ENCODE measurements around the gene AGPAT2. TPM values are rescaled to one million over a fixed set of nuclear protein-coding genes. Genes with fewer than 3 reads are reported as not detected.

The AGPAT2 gene
- total RNA-seq, 1 donor from 2014 or later, result 30.8 TPM

DNA sequence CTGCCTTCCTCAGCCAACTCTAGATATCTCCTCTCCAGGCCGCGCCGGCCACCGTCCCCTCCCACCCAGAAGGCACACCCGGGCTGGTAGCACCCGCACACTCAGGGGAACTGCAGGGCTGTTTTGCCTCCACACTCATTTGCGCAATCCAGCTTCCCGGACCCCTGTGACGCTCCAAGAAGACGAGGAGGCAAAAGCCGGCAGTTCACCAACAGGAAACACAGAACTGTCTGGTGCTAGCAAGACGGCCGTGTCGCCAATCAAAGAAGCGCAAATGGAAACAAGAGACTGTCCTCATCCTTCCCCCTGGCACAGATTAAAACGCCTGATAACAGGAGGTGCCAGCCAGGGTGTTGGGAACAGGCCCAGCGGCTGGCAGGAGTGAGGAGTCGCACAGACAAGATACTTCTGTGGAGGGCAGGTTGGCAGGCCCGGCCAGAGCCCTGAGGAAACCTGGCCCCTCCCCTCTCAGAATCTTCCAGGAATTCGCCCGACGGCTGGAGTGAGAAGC, 7.8 kb downstream of the AGPAT2 start:
- TF ChIP-seq, protein P1, sequence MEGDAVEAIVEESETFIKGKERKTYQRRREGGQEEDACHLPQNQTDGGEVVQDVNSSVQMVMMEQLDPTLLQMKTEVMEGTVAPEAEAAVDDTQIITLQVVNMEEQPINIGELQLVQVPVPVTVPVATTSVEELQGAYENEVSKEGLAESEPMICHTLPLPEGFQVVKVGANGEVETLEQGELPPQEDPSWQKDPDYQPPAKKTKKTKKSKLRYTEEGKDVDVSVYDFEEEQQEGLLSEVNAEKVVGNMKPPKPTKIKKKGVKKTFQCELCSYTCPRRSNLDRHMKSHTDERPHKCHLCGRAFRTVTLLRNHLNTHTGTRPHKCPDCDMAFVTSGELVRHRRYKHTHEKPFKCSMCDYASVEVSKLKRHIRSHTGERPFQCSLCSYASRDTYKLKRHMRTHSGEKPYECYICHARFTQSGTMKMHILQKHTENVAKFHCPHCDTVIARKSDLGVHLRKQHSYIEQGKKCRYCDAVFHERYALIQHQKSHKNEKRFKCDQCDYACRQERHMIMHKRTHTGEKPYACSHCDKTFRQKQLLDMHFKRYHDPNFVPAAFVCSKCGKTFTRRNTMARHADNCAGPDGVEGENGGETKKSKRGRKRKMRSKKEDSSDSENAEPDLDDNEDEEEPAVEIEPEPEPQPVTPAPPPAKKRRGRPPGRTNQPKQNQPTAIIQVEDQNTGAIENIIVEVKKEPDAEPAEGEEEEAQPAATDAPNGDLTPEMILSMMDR (IDR thresholded peaks at IDR 0.05; ENCODE audit: insufficient read depth, low read depth, low read length), result no peak
- TF ChIP-seq EZH2 (IDR thresholded peaks at IDR 0.05; ENCODE audit: insufficient read depth, low read length), result no peak
- DNase-seq (ENCODE audit: low read depth) (no peak), FAIRE-seq (no peak)
- H3K27me3 Mint-ChIP-seq (ENCODE audit: low read depth, unreplicated experiment), result peaks cover 2% of the 10 kb centered on the region
- Histone ChIP-seq H3K36me3 (ENCODE audit: insufficient read depth, low read length) (no peaks in the 10 kb centered on the region), H3K4me1 (ENCODE audit: insufficient read depth, low read length) (no peaks in the 10 kb centered on the region), H3K9me3 (ENCODE audit: insufficient read depth, low read depth, low read length) (no peaks in the 10 kb centered on the region), H3K9ac (ENCODE audit: low read length) (no peak overlapping the region), H3K4me2 (ENCODE audit: low read length) (no peak overlapping the region), H3K27me3 (ENCODE audit: insufficient read depth, low read length) (no peaks in the 10 kb centered on the region), H3K79me2 (ENCODE audit: insufficient read depth, low read length) (peaks cover 10% of the 10 kb centered on the region), H4K20me1 (ENCODE audit: insufficient read depth, low read length) (peaks cover 49% of the 10 kb centered on the region), H3K27ac (ENCODE audit: low read depth, low read length) (no peak overlapping the region), H2AFZ (ENCODE audit: low read depth, low read length) (no peak overlapping the region), H3K4me3 (ENCODE audit: insufficient read depth, low read depth, low read length) (no peak overlapping the region)
- H3K36me3 Mint-ChIP-seq (ENCODE audit: low read depth, unreplicated experiment), result no peaks in the 10 kb centered on the region
- H3K4me1 Mint-ChIP-seq (ENCODE audit: low read depth, unreplicated experiment), result no peaks in the 10 kb centered on the region
- no peaks in the 10 kb centered on the region for H3K9me3 Mint-ChIP-seq (ENCODE audit: unreplicated experiment)
- no peak overlapping the region for H3K4me3 Mint-ChIP-seq (ENCODE audit: unreplicated experiment)
- H3K27ac Mint-ChIP-seq (ENCODE audit: unreplicated experiment), result no peak overlapping the region

DNA sequence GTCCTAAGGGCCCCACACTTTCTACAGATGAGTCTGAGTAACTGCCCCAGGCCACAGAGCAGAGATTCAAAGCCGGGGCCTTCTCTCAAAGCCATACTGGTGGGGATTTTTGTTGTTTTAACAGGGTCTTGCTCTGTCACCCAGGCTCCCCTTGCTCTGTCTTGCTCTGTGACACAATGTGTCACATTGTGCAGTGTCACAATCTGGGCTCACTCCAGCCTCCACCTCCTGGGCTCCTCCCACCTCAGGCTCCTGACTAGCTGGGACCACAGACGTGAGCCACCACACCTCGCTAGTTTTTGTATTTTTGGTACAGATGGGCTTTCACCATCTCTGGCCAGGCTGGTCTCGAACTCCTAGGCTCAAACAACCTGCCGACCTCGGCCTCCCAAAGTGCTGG, 8.6 kb downstream of the AGPAT2 start:
- no peaks in the 10 kb centered on the region for H3K36me3 ChIP-seq (ENCODE audit: insufficient read depth, low read length)
- TF ChIP-seq, protein P1 (IDR thresholded peaks at IDR 0.05; ENCODE audit: insufficient read depth, low read depth, low read length), result no peak
- TF ChIP-seq EZH2 (IDR thresholded peaks at IDR 0.05; ENCODE audit: insufficient read depth, low read length), result no peak
- H3K9me3 ChIP-seq (ENCODE audit: insufficient read depth, low read depth, low read length), result no peaks in the 10 kb centered on the region
- no peaks in the 10 kb centered on the region for H3K27me3 ChIP-seq (ENCODE audit: insufficient read depth, low read length)
- H2AFZ ChIP-seq (ENCODE audit: low read depth, low read length), result no peak overlapping the region
- FAIRE-seq (no peak), DNase-seq (ENCODE audit: low read depth) (no peak)
- H3K4me1 ChIP-seq (ENCODE audit: insufficient read depth, low read length), result no peaks in the 10 kb centered on the region
- Mint-ChIP-seq H3K36me3 (ENCODE audit: low read depth, unreplicated experiment) (no peaks in the 10 kb centered on the region), H3K27me3 (ENCODE audit: low read depth, unreplicated experiment) (peaks cover 2% of the 10 kb centered on the region), H3K4me1 (ENCODE audit: low read depth, unreplicated experiment) (no peaks in the 10 kb centered on the region), H3K4me3 (ENCODE audit: unreplicated experiment) (no peak overlapping the region), H3K27ac (ENCODE audit: unreplicated experiment) (no peak overlapping the region), H3K9me3 (ENCODE audit: unreplicated experiment) (no peaks in the 10 kb centered on the region)
- H3K4me2 ChIP-seq (ENCODE audit: low read length), result no peak overlapping the region
- no peak overlapping the region for H3K4me3 ChIP-seq (ENCODE audit: insufficient read depth, low read depth, low read length)
- peaks cover 41% of the 10 kb centered on the region for H4K20me1 ChIP-seq (ENCODE audit: insufficient read depth, low read length)
- no peak overlapping the region for H3K9ac ChIP-seq (ENCODE audit: low read length)
- H3K27ac ChIP-seq (ENCODE audit: low read depth, low read length), result no peak overlapping the region
- peaks cover 6% of the 10 kb centered on the region for H3K79me2 ChIP-seq (ENCODE audit: insufficient read depth, low read length)

DNA sequence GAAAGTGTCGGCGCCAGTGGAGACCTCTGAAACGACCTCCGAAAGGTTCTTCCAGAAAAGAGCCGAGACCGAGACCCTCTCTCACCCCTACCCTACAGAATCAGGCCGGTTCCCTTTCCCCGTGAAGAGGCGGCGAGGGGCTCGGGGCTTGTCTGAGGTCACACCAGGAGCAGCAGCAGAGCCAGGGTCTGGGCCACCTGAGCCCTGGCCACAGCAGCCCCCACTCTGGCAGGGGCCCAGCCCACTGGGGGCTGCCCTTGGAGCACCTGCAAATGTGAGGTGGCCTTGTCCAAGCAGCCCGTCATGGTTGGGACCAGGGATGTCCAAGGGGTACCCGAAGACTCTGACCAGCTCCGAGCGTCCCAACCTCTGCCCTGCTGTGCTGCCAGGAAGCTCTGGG, 9.2 kb downstream of the AGPAT2 start:
- no peaks in the 10 kb centered on the region for H3K4me1 Mint-ChIP-seq (ENCODE audit: low read depth, unreplicated experiment)
- H3K27me3 Mint-ChIP-seq (ENCODE audit: low read depth, unreplicated experiment), result peaks cover 2% of the 10 kb centered on the region
- no peaks in the 10 kb centered on the region for H3K9me3 Mint-ChIP-seq (ENCODE audit: unreplicated experiment)
- no peaks in the 10 kb centered on the region for H3K9me3 ChIP-seq (ENCODE audit: insufficient read depth, low read depth, low read length)
- H3K4me1 ChIP-seq (ENCODE audit: insufficient read depth, low read length), result no peaks in the 10 kb centered on the region
- FAIRE-seq (no peak), DNase-seq (ENCODE audit: low read depth) (no peak)
- H3K4me2 ChIP-seq (ENCODE audit: low read length), result no peak overlapping the region
- no peak overlapping the region for H3K4me3 Mint-ChIP-seq (ENCODE audit: unreplicated experiment)
- TF ChIP-seq EZH2 (IDR thresholded peaks at IDR 0.05; ENCODE audit: insufficient read depth, low read length), result no peak
- TF ChIP-seq, protein P1 (IDR thresholded peaks at IDR 0.05; ENCODE audit: insufficient read depth, low read depth, low read length), result no peak
- H3K4me3 ChIP-seq (ENCODE audit: insufficient read depth, low read depth, low read length), result no peak overlapping the region
- no peak overlapping the region for H2AFZ ChIP-seq (ENCODE audit: low read depth, low read length)
- no peaks in the 10 kb centered on the region for H3K36me3 ChIP-seq (ENCODE audit: insufficient read depth, low read length)
- H4K20me1 ChIP-seq (ENCODE audit: insufficient read depth, low read length), result peaks cover 41% of the 10 kb centered on the region
- H3K27ac ChIP-seq (ENCODE audit: low read depth, low read length), result no peak overlapping the region
- no peaks in the 10 kb centered on the region for H3K27me3 ChIP-seq (ENCODE audit: insufficient read depth, low read length)
- no peak overlapping the region for H3K9ac ChIP-seq (ENCODE audit: low read length)
- H3K36me3 Mint-ChIP-seq (ENCODE audit: low read depth, unreplicated experiment), result no peaks in the 10 kb centered on the region
- H3K27ac Mint-ChIP-seq (ENCODE audit: unreplicated experiment), result peak overlapping the region; percentile 26
- peaks cover 6% of the 10 kb centered on the region for H3K79me2 ChIP-seq (ENCODE audit: insufficient read depth, low read length)
